KG1 (cell line): Measurements from ENCODE around the gene PCNA.

Experiments used
- DNase-seq: peaks from one replicate; lab custom pipeline; 2025; lab: John Stamatoyannopoulos, UW

PCNA gene

GRCh38 chr20:5065166-5065878, 54.4 kb downstream of the PCNA start:
- DNase-seq, result no peak
